ENCODE results near the gene TTPAL. TPM values are rescaled to one million over a fixed set of nuclear protein-coding genes. Genes with fewer than 3 reads are reported as not detected.
A peak's percentile ranks its signal among the peaks of the same experiment; 100 is the strongest.

TTPAL gene
- total and polyA plus RNA-seq, 2 donors (not counting 1 experiment from before 2014, with no cell fraction given) = 11.9 to 12.6 TPM

DNA sequence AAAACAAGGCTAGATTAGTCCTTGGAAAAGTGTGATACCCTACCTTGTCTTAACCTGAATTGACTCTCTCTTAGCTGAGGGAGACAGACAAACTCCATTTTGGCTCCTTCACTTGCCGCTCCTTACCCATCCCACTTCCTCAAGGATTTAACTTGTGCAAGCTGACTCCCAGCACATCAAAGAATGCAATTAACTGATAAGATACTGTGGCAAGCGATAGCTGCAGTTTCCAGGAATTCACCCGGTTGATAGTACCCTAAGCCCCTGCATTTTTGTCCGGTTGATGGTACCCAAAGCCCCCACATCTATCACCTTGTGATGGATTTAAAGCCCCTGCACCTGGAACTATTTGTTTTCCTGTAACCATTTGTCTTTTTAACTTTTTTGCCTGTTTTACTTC, 48.1 kb downstream of the TTPAL start:
- peaks cover 2% of the 10 kb centered on the region for H4K20me1 ChIP-seq (ENCODE audit: control insufficient read depth, extremely low read depth, insufficient read depth, low read length)
- peaks cover 2% of the 10 kb centered on the region for H3K4me1 ChIP-seq (ENCODE audit: control insufficient read depth, extremely low read depth, insufficient read depth, low read length)
- H3K79me2 ChIP-seq (ENCODE audit: control insufficient read depth, insufficient read depth, low read length) = peaks cover 31% of the 10 kb centered on the region
- H3K27ac ChIP-seq (ENCODE audit: insufficient read depth, low read length) = no peak overlapping the region
- no peak for TF ChIP-seq EZH2 (IDR thresholded peaks at IDR 0.05; ENCODE audit: low read length, missing control alignments)
- TF ChIP-seq, protein P1, sequence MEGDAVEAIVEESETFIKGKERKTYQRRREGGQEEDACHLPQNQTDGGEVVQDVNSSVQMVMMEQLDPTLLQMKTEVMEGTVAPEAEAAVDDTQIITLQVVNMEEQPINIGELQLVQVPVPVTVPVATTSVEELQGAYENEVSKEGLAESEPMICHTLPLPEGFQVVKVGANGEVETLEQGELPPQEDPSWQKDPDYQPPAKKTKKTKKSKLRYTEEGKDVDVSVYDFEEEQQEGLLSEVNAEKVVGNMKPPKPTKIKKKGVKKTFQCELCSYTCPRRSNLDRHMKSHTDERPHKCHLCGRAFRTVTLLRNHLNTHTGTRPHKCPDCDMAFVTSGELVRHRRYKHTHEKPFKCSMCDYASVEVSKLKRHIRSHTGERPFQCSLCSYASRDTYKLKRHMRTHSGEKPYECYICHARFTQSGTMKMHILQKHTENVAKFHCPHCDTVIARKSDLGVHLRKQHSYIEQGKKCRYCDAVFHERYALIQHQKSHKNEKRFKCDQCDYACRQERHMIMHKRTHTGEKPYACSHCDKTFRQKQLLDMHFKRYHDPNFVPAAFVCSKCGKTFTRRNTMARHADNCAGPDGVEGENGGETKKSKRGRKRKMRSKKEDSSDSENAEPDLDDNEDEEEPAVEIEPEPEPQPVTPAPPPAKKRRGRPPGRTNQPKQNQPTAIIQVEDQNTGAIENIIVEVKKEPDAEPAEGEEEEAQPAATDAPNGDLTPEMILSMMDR (conservative IDR thresholded peaks at IDR 0.05 in 1 of 2, IDR thresholded peaks at IDR 0.05 in 1 of 2; ENCODE audit: low read depth in 1 of 2, low read length in 2 of 2) = no peak
- H3K9me3 ChIP-seq (ENCODE audit: control insufficient read depth, insufficient read depth, low read depth, low read length) = no peaks in the 10 kb centered on the region
- H3K4me2 ChIP-seq (ENCODE audit: extremely low read depth, insufficient read depth, low read length) = no peak overlapping the region
- no peaks in the 10 kb centered on the region for H3K36me3 ChIP-seq (ENCODE audit: control insufficient read depth, insufficient read depth, low read length)
- no peak overlapping the region for H3K9ac ChIP-seq (ENCODE audit: insufficient read depth, low read length)
- no peak overlapping the region for H3K4me3 ChIP-seq (replicated peaks in 1 of 4; ENCODE audit: control extremely low read depth in 1 of 4, insufficient read depth in 1 of 4, low read depth in 3 of 4, low read length in 4 of 4)
- H3K27me3 ChIP-seq (ENCODE audit: control insufficient read depth, insufficient read depth, low read length) = no peaks in the 10 kb centered on the region
- no peak for DNase-seq (ENCODE audit: low read depth in 2 of 2)
- H2AFZ ChIP-seq (ENCODE audit: low read length) = no peak overlapping the region

DNA sequence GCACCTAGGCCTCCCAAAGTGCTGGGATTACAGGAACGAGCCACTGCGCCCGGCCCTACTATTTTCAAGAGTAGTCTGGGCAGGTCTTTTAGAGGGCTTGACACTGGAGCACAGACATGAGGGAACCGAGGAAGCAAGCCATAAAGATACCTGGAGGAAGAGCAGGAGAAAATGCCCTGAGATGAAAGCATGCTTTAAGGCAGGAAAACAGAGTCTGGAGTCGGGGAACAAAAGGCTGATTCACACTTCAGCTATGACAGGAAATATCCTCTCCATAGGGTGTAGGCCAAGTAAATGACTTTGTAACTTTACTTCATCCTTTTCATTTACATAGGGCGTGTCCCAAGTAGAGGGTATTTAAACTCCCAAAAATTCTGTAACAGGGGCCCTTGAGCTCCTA, 50.5 kb downstream of the TTPAL start:
- no peak overlapping the region for H2AFZ ChIP-seq (ENCODE audit: low read length)
- no peaks in the 10 kb centered on the region for H3K27me3 ChIP-seq (ENCODE audit: control insufficient read depth, insufficient read depth, low read length)
- no peak overlapping the region for H3K4me3 ChIP-seq (replicated peaks in 1 of 4; ENCODE audit: control extremely low read depth in 1 of 4, insufficient read depth in 1 of 4, low read depth in 3 of 4, low read length in 4 of 4)
- TF ChIP-seq, protein P1 (conservative IDR thresholded peaks at IDR 0.05 in 1 of 2, IDR thresholded peaks at IDR 0.05 in 1 of 2; ENCODE audit: low read depth in 1 of 2, low read length in 2 of 2) = no peak
- TF ChIP-seq EZH2 (IDR thresholded peaks at IDR 0.05; ENCODE audit: low read length, missing control alignments) = no peak
- no peaks in the 10 kb centered on the region for H4K20me1 ChIP-seq (ENCODE audit: control insufficient read depth, extremely low read depth, insufficient read depth, low read length)
- no peaks in the 10 kb centered on the region for H3K4me1 ChIP-seq (ENCODE audit: control insufficient read depth, extremely low read depth, insufficient read depth, low read length)
- peak in 1 of 2 donors; percentile 77 for DNase-seq (ENCODE audit: low read depth in 2 of 2)
- H3K36me3 ChIP-seq (ENCODE audit: control insufficient read depth, insufficient read depth, low read length) = no peaks in the 10 kb centered on the region
- H3K27ac ChIP-seq (ENCODE audit: insufficient read depth, low read length) = no peak overlapping the region
- no peak overlapping the region for H3K4me2 ChIP-seq (ENCODE audit: extremely low read depth, insufficient read depth, low read length)
- peaks cover 7% of the 10 kb centered on the region for H3K79me2 ChIP-seq (ENCODE audit: control insufficient read depth, insufficient read depth, low read length)
- no peaks in the 10 kb centered on the region for H3K9me3 ChIP-seq (ENCODE audit: control insufficient read depth, insufficient read depth, low read depth, low read length)
- H3K9ac ChIP-seq (ENCODE audit: insufficient read depth, low read length) = no peak overlapping the region

DNA sequence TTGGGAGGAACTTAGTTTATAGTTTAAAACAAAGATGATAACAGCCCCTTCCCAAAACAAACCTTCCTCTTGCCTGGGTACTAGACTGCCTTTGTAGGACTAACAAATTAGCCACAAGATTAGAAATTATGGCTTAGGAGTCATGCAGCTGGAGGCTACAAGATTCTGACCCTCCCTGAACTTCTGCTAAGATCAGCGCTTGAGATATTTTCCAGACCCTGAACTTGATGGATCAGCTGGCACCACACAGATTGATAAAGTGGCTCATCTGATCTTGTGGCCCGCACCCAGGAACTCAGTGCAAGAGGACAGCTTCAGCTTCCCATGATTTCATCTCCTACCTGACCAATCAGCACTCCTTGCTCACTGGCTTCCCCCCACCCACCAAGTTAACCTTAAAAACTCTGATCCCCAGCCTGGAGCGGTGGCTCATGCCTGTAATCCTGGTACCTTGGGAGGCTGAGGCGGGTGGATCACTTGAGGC, 52.1 kb downstream of the TTPAL start:
- Histone ChIP-seq H3K36me3 (ENCODE audit: control insufficient read depth, insufficient read depth, low read length) (no peaks in the 10 kb centered on the region), H3K4me3 (replicated peaks in 1 of 4; ENCODE audit: control extremely low read depth in 1 of 4, insufficient read depth in 1 of 4, low read depth in 3 of 4, low read length in 4 of 4) (no peak overlapping the region), H2AFZ (ENCODE audit: low read length) (no peak overlapping the region), H3K27me3 (ENCODE audit: control insufficient read depth, insufficient read depth, low read length) (no peaks in the 10 kb centered on the region), H3K79me2 (ENCODE audit: control insufficient read depth, insufficient read depth, low read length) (no peaks in the 10 kb centered on the region), H3K9me3 (ENCODE audit: control insufficient read depth, insufficient read depth, low read depth, low read length) (no peaks in the 10 kb centered on the region), H3K4me2 (ENCODE audit: extremely low read depth, insufficient read depth, low read length) (no peak overlapping the region), H3K27ac (ENCODE audit: insufficient read depth, low read length) (no peak overlapping the region), H4K20me1 (ENCODE audit: control insufficient read depth, extremely low read depth, insufficient read depth, low read length) (no peaks in the 10 kb centered on the region), H3K4me1 (ENCODE audit: control insufficient read depth, extremely low read depth, insufficient read depth, low read length) (peaks cover 4% of the 10 kb centered on the region), H3K9ac (ENCODE audit: insufficient read depth, low read length) (no peak overlapping the region)
- TF ChIP-seq EZH2 (IDR thresholded peaks at IDR 0.05; ENCODE audit: low read length, missing control alignments) = no peak
- TF ChIP-seq, protein P1 (conservative IDR thresholded peaks at IDR 0.05 in 1 of 2, IDR thresholded peaks at IDR 0.05 in 1 of 2; ENCODE audit: low read depth in 1 of 2, low read length in 2 of 2) = no peak
- DNase-seq (ENCODE audit: low read depth in 2 of 2) = no peak

All from fibroblast of lung (primary cell).